ENCODE results near the gene NME7.

NME7 gene

GRCh38 chr1:169367686-169368405, at the start of gene NME7, which contains the start of gene BLZF1 (continued):
- TF ChIP-seq SCRT1 (tag by site-specific recombination; IDR thresholded peaks at IDR 0.05; ENCODE audit: borderline replicate concordance) = no peak
- peak; percentile 68; the same call in 1 of the 2 replicates for TF ChIP-seq EGR2 (tag by site-specific recombination; IDR thresholded peaks at IDR 0.05; ENCODE audit: low read depth)
- no peak for TF ChIP-seq ZNF354C (tag by site-specific recombination; IDR thresholded peaks at IDR 0.05; ENCODE audit: borderline replicate concordance, low read depth)
- no peak for TF ChIP-seq ZNF529 (tag by site-specific recombination; IDR thresholded peaks at IDR 0.05; ENCODE audit: insufficient replicate concordance)
- TF ChIP-seq ZNF707 (tag by site-specific recombination; IDR thresholded peaks at IDR 0.05) = no peak
- TF ChIP-seq ZNF830 (tag by site-specific recombination; IDR thresholded peaks at IDR 0.05; ENCODE audit: low read depth) = no peak
- TF ChIP-seq ZNF366 (tag by site-specific recombination; conservative IDR thresholded peaks at IDR 0.05) = peak; percentile 91
- no peak for TF ChIP-seq ZNF138 (tag by site-specific recombination; IDR thresholded peaks at IDR 0.05; ENCODE audit: borderline replicate concordance)
- peak; percentile 92 for TF ChIP-seq ZNF561 (tag by site-specific recombination; IDR thresholded peaks at IDR 0.05; ENCODE audit: borderline replicate concordance)
- no peak for TF ChIP-seq ZNF157 (tag by site-specific recombination; IDR thresholded peaks at IDR 0.05)
- TF ChIP-seq ZNF311 (tag by site-specific recombination; IDR thresholded peaks at IDR 0.05; ENCODE audit: borderline replicate concordance) = no peak
- TF ChIP-seq ZSCAN5A (tag by site-specific recombination; IDR thresholded peaks at IDR 0.05) = no peak
- TF ChIP-seq ZNF514 (tag by site-specific recombination; IDR thresholded peaks at IDR 0.05) = no peak
- TF ChIP-seq, protein P1, sequence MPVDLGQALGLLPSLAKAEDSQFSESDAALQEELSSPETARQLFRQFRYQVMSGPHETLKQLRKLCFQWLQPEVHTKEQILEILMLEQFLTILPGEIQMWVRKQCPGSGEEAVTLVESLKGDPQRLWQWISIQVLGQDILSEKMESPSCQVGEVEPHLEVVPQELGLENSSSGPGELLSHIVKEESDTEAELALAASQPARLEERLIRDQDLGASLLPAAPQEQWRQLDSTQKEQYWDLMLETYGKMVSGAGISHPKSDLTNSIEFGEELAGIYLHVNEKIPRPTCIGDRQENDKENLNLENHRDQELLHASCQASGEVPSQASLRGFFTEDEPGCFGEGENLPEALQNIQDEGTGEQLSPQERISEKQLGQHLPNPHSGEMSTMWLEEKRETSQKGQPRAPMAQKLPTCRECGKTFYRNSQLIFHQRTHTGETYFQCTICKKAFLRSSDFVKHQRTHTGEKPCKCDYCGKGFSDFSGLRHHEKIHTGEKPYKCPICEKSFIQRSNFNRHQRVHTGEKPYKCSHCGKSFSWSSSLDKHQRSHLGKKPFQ (tag by site-specific recombination; IDR thresholded peaks at IDR 0.05) = no peak
- no peak; the same call in 1 of the 2 replicates for TF ChIP-seq ZBTB8A (tag by site-specific recombination; IDR thresholded peaks at IDR 0.05)
- peak; percentile 76 for TF ChIP-seq ZBTB17 (tag by site-specific recombination; IDR thresholded peaks at IDR 0.05)
- TF ChIP-seq ZBTB21 (tag by site-specific recombination; IDR thresholded peaks at IDR 0.05) = peak; percentile 71
- no peak for TF ChIP-seq KLF7 (tag by site-specific recombination; IDR thresholded peaks at IDR 0.05; ENCODE audit: borderline replicate concordance)
- no peak for TF ChIP-seq ZNF214 (tag by site-specific recombination; IDR thresholded peaks at IDR 0.05; ENCODE audit: borderline replicate concordance)
- TF ChIP-seq ZNF837 (tag by site-specific recombination; IDR thresholded peaks at IDR 0.05) = no peak
- no peak for TF ChIP-seq ZNF292 (tag by site-specific recombination; IDR thresholded peaks at IDR 0.05; ENCODE audit: borderline replicate concordance, low read depth)
- peak; percentile 10; the same call in 1 of the 2 replicates for TF ChIP-seq ZNF341 (tag by site-specific recombination; IDR thresholded peaks at IDR 0.05; ENCODE audit: low read depth)
- TF ChIP-seq ZNF391 (tag by site-specific recombination; IDR thresholded peaks at IDR 0.05; ENCODE audit: borderline replicate concordance, low read depth) = no peak
- TF ChIP-seq YY1 (tag by site-specific recombination; IDR thresholded peaks at IDR 0.05) = peak; percentile 71
- TF ChIP-seq, protein P2, sequence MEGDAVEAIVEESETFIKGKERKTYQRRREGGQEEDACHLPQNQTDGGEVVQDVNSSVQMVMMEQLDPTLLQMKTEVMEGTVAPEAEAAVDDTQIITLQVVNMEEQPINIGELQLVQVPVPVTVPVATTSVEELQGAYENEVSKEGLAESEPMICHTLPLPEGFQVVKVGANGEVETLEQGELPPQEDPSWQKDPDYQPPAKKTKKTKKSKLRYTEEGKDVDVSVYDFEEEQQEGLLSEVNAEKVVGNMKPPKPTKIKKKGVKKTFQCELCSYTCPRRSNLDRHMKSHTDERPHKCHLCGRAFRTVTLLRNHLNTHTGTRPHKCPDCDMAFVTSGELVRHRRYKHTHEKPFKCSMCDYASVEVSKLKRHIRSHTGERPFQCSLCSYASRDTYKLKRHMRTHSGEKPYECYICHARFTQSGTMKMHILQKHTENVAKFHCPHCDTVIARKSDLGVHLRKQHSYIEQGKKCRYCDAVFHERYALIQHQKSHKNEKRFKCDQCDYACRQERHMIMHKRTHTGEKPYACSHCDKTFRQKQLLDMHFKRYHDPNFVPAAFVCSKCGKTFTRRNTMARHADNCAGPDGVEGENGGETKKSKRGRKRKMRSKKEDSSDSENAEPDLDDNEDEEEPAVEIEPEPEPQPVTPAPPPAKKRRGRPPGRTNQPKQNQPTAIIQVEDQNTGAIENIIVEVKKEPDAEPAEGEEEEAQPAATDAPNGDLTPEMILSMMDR (tag by site-specific recombination; IDR thresholded peaks at IDR 0.05) = no peak
- no peak for TF ChIP-seq MEIS1 (CRISPR knock-in tag; IDR thresholded peaks at IDR 0.05; ENCODE audit: borderline replicate concordance)
- no peak for TF ChIP-seq ZNF37A (tag by site-specific recombination; IDR thresholded peaks at IDR 0.05)
- TF ChIP-seq ZNF692 (tag by site-specific recombination; IDR thresholded peaks at IDR 0.05) = peak; percentile 57; the same call in 1 of the 2 replicates
- no peak for TF ChIP-seq PRDM1 (tag by site-specific recombination; IDR thresholded peaks at IDR 0.05)
- TF ChIP-seq ZNF274 (IDR thresholded peaks at IDR 0.05; ENCODE audit: low read length) = no peak
- TF ChIP-seq ZNF274 (tag by site-specific recombination; IDR thresholded peaks at IDR 0.05; ENCODE audit: borderline replicate concordance) = no peak
- no peak for TF ChIP-seq ZNF423 (tag by site-specific recombination; IDR thresholded peaks at IDR 0.05)

Data from HEK293 (cell line).